ENCODE data around the gene TAF4.
A peak's percentile ranks its signal among the peaks of the same experiment; 100 is the strongest.

Gene TAF4

DNA sequence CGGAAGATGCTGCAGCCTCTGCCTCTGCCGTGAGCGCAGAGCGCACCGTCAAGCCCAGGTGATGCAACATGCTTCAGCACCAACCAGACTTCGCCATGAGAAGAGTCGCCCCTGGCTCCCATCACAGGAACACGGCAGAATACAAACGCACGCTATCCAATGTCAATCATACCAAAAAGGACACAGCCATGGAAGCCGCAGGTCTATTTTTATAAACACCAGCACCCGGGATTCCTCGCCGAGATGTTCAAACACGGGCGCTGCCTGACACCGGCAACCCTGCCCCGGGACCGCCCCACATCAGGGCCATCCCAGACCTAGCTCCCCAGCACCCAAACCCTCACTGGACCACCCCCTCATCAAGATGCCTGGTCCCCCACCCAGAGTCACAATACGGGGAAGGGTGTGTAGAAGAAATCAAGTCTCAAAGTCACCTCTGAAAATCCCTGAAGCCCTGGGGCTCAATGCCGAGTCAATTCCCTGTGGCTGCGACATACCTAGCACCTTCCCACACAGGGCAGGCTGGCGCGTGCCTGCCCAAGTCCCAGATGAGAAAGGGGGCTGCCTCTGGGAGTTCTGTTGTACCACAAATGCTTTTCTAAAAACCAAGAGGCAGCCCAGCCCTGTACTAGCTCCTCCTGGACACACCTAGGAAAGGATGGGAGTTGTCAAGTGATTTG lies 17.9 kb downstream of the TAF4 start:
- Mint-ChIP-seq H3K36me3 (ENCODE audit: low read depth) (no peaks in the 10 kb centered on the region), H3K27me3 (ENCODE audit: low read depth) (no peaks in the 10 kb centered on the region), H3K4me1 (ENCODE audit: low read depth) (peaks cover 4% of the 10 kb centered on the region)

DNA sequence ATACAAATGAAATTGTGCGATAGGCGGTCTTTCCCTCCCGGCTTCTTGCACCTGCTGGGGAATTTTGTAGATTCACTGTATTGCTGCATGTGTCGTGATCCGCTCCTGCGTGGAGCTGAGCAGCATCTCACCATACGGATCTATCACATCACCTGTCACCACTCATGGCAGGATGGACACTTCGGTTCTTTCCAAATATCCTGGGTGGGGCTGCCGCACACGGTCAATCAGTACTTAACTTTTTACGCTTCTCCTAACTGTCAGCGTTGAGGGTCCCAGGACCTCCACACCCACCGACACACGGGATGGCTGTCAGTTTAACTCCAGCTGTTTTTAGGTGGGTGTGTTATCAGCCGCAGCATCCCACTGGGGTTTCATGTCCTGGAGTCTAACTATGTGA lies 19.2 kb downstream of the TAF4 start:
- Mint-ChIP-seq H3K27me3 (ENCODE audit: low read depth) (no peaks in the 10 kb centered on the region), H3K36me3 (ENCODE audit: low read depth) (no peaks in the 10 kb centered on the region), H3K27ac (no peak overlapping the region), H3K4me1 (ENCODE audit: low read depth) (peaks cover 4% of the 10 kb centered on the region), H3K9me3 (no peaks in the 10 kb centered on the region), H3K4me3 (no peak overlapping the region)

More for the DNA sequence above, 17.9 kb downstream of the TAF4 start:
- no peaks in the 10 kb centered on the region for H3K9me3 Mint-ChIP-seq
- no peak overlapping the region for H3K4me3 Mint-ChIP-seq
- no peak overlapping the region for H3K27ac Mint-ChIP-seq

DNA sequence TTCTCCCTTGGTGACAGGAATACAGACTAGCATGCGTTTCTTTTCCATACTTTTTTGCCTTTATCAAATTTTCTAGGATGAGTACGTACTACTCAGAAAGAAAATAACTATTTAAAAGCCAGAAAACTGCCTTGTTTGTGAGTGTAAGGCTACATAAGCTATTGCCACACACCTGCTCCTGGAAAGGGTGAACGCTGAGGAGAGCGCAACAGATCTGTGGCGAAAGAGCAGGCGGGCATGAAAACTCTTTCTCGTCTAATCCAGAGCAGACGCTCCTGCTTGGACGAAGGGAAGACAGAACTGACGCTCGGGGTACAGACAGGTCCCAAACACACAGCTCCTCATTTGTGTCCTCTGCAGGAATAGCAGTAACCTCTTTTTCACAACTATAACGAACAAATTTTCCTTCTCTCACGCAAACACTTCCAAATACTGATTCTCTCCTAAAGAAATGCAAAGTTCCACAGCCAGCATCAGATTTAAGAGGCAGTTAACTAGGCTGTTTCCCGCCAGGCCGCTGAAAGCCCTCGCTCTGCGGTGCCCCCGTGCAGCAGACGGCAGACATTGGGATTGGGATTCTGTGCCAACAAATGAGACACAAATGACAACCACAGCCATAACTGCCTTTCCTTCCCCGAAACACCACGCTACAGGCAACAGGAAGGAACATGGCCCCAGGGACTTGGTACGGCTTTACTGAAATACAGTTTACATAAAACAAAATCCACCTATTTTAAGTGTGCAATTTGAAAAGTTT lies 20.0 kb downstream of the TAF4 start:
- Mint-ChIP-seq H3K27me3 (ENCODE audit: low read depth) (no peaks in the 10 kb centered on the region), H3K4me3 (no peak overlapping the region), H3K4me1 (ENCODE audit: low read depth) (peaks cover 4% of the 10 kb centered on the region), H3K9me3 (no peaks in the 10 kb centered on the region), H3K27ac (no peak overlapping the region), H3K36me3 (ENCODE audit: low read depth) (no peaks in the 10 kb centered on the region)

DNA sequence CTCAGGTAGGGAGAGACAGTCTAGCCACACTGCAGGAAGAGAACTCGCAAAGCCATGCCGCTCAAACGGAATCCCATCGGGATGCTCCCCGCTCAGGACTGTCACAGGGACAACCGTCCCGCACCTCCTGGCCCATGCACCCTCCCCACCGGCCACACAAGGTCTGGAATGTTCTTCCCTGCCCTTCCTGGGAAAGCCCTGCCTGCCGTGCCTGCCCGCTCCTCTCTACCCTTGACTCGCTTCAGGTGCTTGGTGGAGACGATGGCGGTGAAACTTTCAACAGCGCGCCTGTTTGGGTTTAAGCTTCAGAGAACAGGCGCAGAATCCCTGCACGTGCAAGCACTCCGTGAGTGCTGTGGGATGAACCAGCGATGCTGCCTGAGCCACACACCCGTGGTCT lies 20.6 kb downstream of the TAF4 start:
- H3K9me3 Mint-ChIP-seq = no peaks in the 10 kb centered on the region
- H3K27ac Mint-ChIP-seq = no peak overlapping the region
- H3K36me3 Mint-ChIP-seq (ENCODE audit: low read depth) = no peaks in the 10 kb centered on the region
- no peak overlapping the region for H3K4me3 Mint-ChIP-seq
- peaks cover under 1% of the 10 kb centered on the region for H3K4me1 Mint-ChIP-seq (ENCODE audit: low read depth)
- H3K27me3 Mint-ChIP-seq (ENCODE audit: low read depth) = no peaks in the 10 kb centered on the region

DNA sequence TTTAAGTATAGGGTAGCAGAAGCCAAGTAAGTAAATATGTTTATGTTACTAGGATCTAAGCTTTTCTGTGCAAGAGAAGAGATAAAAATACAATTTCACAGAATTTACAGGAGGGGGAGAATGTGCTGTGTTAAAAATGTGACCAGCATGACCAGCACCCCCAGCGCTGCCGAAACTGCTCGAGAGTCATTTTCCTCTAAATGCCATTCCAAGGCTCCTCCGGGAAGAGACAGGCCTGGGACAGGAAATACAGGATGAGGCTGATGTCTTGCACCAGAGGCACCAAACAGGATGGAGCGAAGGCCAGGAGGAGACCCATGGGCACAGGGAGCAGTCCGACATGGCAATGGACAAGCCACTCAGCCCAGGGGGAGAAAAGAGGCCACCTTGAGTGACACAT lies 21.1 kb downstream of the TAF4 start:
- no peaks in the 10 kb centered on the region for H3K27me3 Mint-ChIP-seq (ENCODE audit: low read depth)
- peaks cover 1% of the 10 kb centered on the region for H3K4me1 Mint-ChIP-seq (ENCODE audit: low read depth)
- H3K27ac Mint-ChIP-seq = no peak overlapping the region
- no peak overlapping the region for H3K4me3 Mint-ChIP-seq
- no peaks in the 10 kb centered on the region for H3K36me3 Mint-ChIP-seq (ENCODE audit: low read depth)
- no peaks in the 10 kb centered on the region for H3K9me3 Mint-ChIP-seq

DNA sequence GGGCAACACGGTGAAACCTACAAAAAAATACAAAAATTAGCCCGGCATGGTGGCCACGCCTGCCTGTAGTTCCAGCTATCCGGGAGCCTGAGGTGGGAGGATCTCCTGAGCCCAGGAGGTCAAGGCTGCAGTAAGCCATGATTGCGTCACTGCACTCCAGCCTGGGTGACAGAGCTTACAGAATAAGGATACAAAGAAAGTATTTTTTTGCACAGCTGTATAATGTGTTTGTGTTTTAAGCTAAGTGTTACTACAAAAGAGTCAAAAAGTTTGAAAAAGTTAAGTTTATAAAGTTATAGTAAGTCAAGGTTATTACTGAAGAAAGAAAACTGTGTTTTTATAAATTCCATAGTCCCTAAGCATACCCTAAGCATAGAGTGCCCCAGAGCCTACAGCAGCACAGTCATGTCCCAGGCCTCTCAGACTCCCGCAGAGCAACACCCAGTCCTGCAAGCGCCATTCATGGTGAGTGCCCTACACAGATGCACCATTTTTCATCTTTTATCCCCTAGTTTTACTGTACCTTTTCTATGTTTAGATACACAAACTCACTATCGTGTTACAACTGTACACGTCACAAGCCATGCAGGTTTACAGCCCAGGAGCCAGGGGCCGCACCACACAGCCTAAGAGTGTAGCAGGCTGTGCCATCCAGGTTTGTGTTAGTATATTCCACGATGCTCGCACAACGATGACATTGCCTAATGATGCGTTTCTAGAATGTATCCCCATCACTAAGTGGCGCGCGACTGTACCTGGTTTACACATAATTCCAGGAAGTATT lies 22.4 kb downstream of the TAF4 start:
- Mint-ChIP-seq H3K4me1 (ENCODE audit: low read depth) (peaks cover 1% of the 10 kb centered on the region), H3K4me3 (no peak overlapping the region), H3K27me3 (ENCODE audit: low read depth) (no peaks in the 10 kb centered on the region), H3K9me3 (no peaks in the 10 kb centered on the region), H3K36me3 (ENCODE audit: low read depth) (no peaks in the 10 kb centered on the region), H3K27ac (no peak overlapping the region)

DNA sequence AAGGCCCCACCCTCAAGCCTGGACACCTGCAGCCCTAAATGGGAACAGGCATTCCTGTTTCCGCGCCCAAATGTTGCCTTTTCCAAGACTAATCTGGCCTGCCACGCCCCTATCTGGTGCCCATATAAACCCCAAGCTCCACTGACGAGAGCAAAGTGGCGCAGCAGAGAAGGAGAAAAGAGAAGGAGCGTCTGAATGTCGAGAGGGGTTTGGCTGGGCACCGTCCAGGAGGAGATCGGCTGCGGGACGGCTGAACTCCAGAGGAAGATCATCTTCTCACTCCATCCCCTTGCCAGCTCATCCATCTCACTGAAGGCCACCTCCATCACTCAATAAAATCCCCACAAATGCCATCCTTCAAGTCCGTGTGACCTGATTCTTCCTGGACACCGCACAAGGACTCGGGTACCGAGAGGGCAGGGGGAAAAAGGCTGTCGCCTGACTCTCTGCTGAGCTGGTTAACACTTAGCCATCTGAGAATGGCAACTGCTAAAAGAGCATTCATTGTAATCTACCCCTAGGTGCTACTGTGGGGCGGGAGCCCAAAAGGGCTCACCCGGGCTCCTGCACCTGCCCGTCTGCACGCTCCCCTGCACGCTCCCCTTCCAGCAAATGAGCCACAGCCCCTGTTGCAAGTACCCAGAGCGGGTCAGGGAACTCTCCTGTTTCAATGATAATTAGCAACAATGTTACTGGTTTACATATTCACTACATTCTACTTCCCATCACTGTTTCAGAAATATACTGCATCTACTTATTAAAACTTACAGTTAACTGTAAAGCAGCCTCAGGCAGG lies 23.5 kb downstream of the TAF4 start:
- Mint-ChIP-seq H3K4me3 (no peak overlapping the region), H3K4me1 (ENCODE audit: low read depth) (peaks cover 1% of the 10 kb centered on the region), H3K9me3 (no peaks in the 10 kb centered on the region), H3K27ac (no peak overlapping the region), H3K27me3 (ENCODE audit: low read depth) (no peaks in the 10 kb centered on the region), H3K36me3 (ENCODE audit: low read depth) (no peaks in the 10 kb centered on the region)

DNA sequence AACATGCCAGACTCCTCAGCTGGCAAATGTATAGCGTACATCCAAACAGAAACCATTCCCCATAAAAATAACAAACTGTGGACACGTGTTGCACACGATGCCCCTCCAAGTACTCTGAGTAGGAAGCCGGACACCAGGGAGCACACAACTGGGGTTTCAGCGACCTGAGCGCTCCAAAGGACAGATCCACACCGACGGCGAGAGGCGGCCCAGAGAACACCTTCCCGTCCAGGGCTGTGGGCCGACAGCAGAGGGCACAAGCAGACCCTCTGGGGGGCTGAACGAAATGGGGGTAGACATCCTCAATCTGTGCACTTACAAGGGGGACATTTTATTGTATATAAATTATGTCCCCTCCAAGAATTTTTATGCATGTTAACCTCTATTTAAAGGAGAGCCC lies 24.7 kb downstream of the TAF4 start:
- H3K4me3 Mint-ChIP-seq = no peak overlapping the region

DNA sequence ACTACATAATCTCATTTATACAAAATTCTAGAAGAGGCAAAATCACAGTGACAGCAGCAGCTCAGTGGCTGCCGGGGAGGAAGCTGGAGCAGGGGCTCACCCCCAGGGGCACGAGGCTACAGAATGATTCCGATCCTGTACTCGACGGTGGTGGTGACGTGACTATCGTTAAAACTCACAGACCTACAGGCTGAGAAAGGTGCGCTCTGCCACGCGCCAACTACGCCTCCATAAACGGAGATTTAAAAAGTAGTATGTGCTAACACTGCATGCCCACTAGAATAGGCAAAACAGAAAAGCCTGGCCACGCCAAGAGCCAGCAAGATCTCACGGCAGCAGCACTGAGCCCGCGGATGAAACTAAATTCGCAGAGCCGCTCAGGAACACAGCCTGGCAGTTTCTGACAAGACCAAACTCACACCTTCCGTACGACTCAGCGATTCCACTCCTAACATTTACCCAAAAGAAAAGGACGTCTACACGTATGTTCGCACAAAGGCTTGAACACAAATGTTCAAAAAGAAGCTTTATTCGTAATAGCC lies 25.2 kb downstream of the TAF4 start:
- Mint-ChIP-seq H3K9me3 (peaks cover 3% of the 10 kb centered on the region), H3K36me3 (ENCODE audit: low read depth) (no peaks in the 10 kb centered on the region), H3K4me3 (no peak overlapping the region), H3K4me1 (ENCODE audit: low read depth) (peaks cover 5% of the 10 kb centered on the region), H3K27ac (no peak overlapping the region), H3K27me3 (ENCODE audit: low read depth) (no peaks in the 10 kb centered on the region)

More for the DNA sequence above, 24.7 kb downstream of the TAF4 start:
- no peaks in the 10 kb centered on the region for H3K27me3 Mint-ChIP-seq (ENCODE audit: low read depth)
- no peak overlapping the region for H3K27ac Mint-ChIP-seq
- peaks cover 5% of the 10 kb centered on the region for H3K4me1 Mint-ChIP-seq (ENCODE audit: low read depth)
- peaks cover 3% of the 10 kb centered on the region for H3K9me3 Mint-ChIP-seq
- H3K36me3 Mint-ChIP-seq (ENCODE audit: low read depth) = no peaks in the 10 kb centered on the region

DNA sequence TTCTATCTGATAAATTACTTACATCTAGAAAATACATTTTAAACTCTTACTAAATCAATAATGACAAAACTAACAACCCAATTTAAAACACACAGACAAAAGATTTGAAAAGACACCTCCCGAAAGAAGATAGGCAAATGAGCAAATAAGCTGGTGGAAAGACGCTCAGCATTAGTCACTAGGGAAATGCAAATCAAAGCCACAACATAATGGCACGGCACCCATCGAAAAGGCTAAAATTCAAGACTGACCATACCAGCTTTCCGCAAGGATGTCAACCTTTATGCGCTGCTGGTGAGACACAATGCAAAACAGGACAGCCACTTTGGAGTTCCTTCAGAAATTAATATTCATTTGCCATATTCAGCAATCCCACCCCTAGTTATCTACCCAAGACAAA lies 25.9 kb downstream of the TAF4 start:
- peaks cover 5% of the 10 kb centered on the region for H3K4me1 Mint-ChIP-seq (ENCODE audit: low read depth)
- no peaks in the 10 kb centered on the region for H3K36me3 Mint-ChIP-seq (ENCODE audit: low read depth)
- H3K27me3 Mint-ChIP-seq (ENCODE audit: low read depth) = no peaks in the 10 kb centered on the region
- H3K9me3 Mint-ChIP-seq = peaks cover 3% of the 10 kb centered on the region
- H3K27ac Mint-ChIP-seq = no peak overlapping the region
- H3K4me3 Mint-ChIP-seq = no peak overlapping the region

DNA sequence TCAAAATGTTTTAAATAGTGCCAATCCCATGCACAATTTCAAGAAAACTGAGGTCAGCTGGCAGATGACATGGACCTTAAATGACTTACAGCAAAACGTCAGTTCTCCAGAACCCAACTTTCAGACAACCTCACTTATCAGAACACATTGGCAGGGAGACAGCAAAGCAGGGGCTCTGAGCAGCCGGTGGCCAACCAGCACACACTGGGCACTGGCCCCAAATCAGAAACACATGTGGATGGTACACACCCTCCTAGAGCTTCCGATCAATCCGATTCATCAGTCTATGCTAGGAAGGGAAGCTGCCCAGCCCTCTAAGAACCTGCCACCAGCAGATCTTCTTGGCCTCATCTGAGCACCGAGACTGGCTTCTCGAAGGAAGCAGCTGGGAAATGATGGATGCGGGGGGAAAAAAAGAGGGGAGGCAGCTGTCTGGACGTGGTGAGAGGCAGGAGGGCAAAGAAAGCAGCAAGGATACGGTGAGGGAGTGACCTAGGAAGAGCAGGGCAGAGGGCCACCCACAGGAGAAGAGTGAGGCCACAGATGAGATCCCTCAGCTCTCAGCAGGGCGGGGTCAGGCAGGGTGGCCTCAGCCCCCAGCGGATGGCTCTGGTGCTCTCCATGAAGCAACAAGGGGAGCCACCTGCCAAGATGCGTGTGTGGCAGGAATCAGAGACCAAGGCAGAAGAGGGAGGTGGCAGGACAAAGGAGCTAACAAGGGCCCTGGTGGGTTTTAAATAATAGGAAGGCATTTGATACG lies 32.9 kb downstream of the TAF4 start:
- Mint-ChIP-seq H3K27ac (no peak overlapping the region), H3K4me3 (no peak overlapping the region), H3K4me1 (ENCODE audit: low read depth) (peaks cover 23% of the 10 kb centered on the region)

DNA sequence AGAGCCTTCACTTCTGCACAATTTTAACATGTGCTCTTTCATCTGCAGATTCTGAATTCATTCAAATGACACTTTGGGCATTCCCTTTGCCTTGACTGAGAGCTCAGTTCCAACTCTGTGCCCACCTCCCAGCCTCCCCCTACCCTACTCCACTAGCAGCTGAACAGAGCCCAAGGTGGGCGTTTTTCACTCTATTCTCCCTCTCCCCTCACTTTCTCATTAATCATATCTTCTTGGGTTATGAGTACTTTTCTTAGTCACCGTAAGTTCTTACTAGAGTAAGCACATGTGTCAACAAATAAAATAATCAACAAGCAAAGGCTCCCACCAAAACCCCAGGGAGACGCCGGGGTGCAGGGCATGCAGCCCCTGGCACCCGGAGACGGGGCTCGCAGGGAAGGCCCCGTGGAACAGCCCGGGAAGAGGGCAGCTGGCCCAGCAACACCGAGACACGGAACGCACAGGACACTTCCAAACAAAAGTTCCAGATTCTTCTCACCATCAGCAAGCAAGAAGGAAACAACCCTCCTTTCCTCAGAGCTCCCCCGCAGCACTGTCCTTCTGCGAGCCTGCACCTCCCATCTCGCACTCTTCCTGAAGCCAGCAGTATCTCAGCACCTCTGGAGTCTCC lies 34.1 kb downstream of the TAF4 start:
- no peaks in the 10 kb centered on the region for H3K27me3 Mint-ChIP-seq (ENCODE audit: low read depth)
- H3K4me3 Mint-ChIP-seq = peak overlapping the region; percentile 10
- H3K27ac Mint-ChIP-seq = peak overlapping the region; percentile 26
- peaks cover 27% of the 10 kb centered on the region for H3K4me1 Mint-ChIP-seq (ENCODE audit: low read depth)
- no peaks in the 10 kb centered on the region for H3K9me3 Mint-ChIP-seq
- peaks cover 3% of the 10 kb centered on the region for H3K36me3 Mint-ChIP-seq (ENCODE audit: low read depth)

More for the DNA sequence above, 32.9 kb downstream of the TAF4 start:
- peaks cover 3% of the 10 kb centered on the region for H3K9me3 Mint-ChIP-seq
- H3K27me3 Mint-ChIP-seq (ENCODE audit: low read depth) = no peaks in the 10 kb centered on the region
- H3K36me3 Mint-ChIP-seq (ENCODE audit: low read depth) = no peaks in the 10 kb centered on the region

DNA sequence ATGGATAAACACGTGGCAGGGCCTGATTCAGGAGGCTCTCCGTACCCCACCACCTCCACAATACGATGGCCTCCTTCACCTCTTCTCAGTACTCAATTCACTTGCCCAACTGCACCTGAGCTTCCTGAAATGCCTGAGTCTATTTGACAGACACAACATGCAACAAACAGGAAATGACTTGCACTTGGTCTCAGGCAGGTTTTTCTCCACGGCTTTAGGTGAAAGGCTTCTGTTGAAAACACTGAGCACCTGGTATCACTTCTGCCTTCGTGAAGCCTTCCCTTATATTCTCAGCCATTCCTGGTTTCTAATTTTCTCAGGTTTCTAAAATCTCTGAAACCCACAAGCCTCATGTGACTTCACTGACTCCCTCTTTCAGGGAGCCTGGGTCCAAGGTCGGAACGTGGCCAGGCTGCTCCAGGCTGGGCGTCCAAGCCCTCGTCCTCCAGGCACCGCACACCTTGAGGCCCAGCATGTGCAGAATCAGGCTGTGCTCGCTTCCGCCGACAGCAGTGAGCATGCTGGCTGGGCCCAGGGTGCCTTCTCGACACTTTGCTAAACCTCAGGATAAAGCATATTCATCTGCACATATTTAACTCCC lies 34.7 kb downstream of the TAF4 start:
- peaks cover 30% of the 10 kb centered on the region for H3K4me1 Mint-ChIP-seq (ENCODE audit: low read depth)
- H3K9me3 Mint-ChIP-seq = no peaks in the 10 kb centered on the region
- peak overlapping the region; percentile 21 for H3K27ac Mint-ChIP-seq
- peak overlapping the region; percentile 10 for H3K4me3 Mint-ChIP-seq
- H3K36me3 Mint-ChIP-seq (ENCODE audit: low read depth) = peaks cover 3% of the 10 kb centered on the region
- H3K27me3 Mint-ChIP-seq (ENCODE audit: low read depth) = no peaks in the 10 kb centered on the region
